AG09309 (cell line): ENCODE results near the gene ZNF362.

Experiments
- DNase-seq: peaks from one replicate; pipeline ENCODE4 v3.0.0-alpha.2; 2010; ENCODE audit warnings: low read depth
- H3K4me3 ChIP-seq: 2 replicates; pipeline ENCODE4 v1.5.1; 2011; ENCODE audit warnings: mild to moderate bottlenecking, low read depth, low read length, moderate library complexity; ENCODE audit not compliant: control insufficient read depth
- CTCF ChIP-seq: IDR thresholded peaks from 2 replicates; pipeline ENCODE4 v1.5.1; 2011; ENCODE audit warnings: mild to moderate bottlenecking, low read depth, low read length, inconsistent platforms; ENCODE audit not compliant: insufficient read depth, control insufficient read depth; ENCODE audit errors: missing control alignments

The ZNF362 gene

DNA sequence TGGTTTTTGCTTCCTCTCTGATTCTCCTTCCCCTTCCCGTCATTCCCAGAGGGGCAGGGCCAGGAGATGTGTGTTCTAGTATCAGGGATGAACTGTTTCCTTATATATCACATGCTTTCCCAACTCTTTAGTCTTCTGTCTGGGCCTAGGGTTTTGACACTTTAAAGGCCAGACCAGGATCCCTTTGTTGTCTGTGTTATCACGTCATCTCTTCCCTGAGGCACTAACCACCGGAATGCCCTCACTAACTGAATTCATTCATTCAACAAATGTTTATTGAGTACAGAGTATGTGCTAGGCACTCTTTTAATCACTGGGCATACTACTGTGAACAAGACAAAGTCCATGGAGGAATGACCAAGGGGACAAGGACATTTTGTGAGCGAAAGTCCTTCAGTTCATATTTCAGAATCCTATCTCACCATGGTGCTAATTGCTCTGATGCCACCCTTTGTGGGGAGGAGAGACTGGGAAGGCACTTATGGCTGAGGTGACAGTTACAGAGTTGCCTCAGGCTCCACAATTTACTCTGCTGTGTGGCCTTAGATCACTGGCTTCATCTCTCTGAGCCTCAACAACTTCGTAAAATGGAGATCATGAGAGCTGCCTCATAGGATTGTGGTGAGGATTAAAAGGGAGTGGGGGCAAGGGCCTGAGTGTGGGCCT is 12.0 kb upstream of the ZNF362 start:
- no peak for DNase-seq
- no peak overlapping the region for H3K4me3 ChIP-seq
- TF ChIP-seq CTCF = no peak

DNA sequence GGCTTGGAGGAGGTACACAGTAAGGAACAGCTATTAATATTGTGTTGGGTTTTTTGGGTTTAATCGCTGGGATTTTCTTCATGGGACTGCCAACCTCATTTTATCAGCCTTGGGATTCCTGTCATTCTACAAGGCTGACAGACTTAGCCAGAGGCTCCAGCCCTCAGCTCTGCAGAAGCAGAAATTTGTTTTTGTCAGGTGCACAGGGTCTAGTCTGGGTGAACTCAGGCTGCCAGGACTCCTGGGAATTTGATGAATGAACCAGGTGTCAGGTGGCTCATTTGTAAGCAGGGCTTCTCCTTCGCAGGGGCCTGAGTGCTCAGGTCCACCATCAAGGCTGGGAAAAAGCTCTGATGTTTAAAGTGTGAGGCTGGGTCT is 11.5 kb upstream of the ZNF362 start:
- TF ChIP-seq CTCF = no peak
- DNase-seq = no peak
- H3K4me3 ChIP-seq = no peak overlapping the region

- no peak overlapping the region for H3K4me3 ChIP-seq
- TF ChIP-seq CTCF = no peak
- no peak for DNase-seq
Observed at GRCh38 chr1:33246171-33246570, 10.1 kb upstream of the ZNF362 start.

DNA sequence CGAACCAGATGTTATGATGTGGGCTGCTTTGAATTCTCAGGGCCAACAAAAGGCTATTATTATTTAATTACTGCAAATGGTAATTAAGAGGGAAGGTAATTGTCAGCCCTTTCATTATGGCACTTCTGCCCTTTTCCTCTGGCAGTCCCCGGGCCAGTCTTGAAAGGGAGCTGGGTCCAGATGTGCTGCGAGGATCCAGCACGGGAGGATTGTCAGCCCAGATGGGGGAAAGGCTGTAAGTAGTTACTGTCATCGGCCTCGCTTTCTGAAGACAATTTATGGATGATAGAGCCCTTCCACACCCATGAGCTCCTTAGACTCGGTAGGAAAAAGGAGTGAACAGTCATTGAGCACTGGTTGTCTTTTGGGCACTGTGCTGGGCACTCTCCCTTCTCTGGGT is 8.7 kb upstream of the ZNF362 start:
- TF ChIP-seq CTCF = no peak
- no peak for DNase-seq
- no peak overlapping the region for H3K4me3 ChIP-seq

GRCh38 chr1:33248244-33248643 is 8.0 kb upstream of the ZNF362 start:
- no peak overlapping the region for H3K4me3 ChIP-seq

DNA sequence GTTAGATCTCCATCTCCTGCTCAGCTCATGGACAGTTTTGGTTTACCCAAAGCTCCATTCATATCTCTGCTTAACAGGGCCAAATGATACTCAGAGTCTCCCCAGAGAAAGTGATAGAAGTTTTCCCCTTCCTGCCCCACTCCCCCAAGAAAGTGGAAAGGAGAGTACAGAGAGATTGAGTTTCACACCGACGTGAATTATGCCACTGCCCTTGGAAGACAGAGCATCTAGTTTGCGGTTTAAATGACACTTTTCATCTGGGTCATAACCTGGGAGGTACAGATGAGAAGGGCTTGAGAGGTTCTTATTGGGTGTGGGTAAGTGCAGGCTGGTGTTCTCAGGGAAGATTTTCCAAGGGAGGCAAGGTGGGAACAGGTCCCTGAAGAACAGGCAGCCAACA is 6.9 kb upstream of the ZNF362 start:
- H3K4me3 ChIP-seq = no peak overlapping the region
- TF ChIP-seq CTCF = no peak
- no peak for DNase-seq

More at GRCh38 chr1:33248244-33248643, 8.0 kb upstream of the ZNF362 start:
- TF ChIP-seq CTCF = no peak
- no peak for DNase-seq

- no peak overlapping the region for H3K4me3 ChIP-seq
- no peak for TF ChIP-seq CTCF
- DNase-seq = no peak
Observed at GRCh38 chr1:33250217-33250616, 6.1 kb upstream of the ZNF362 start.
